Neural cell (in vitro differentiated cells): ENCODE data around the gene GLYATL3. TPM values are rescaled to one million over a fixed set of nuclear protein-coding genes. Genes with fewer than 3 reads are reported as not detected.

Experiments
- H2AFZ ChIP-seq: fragments of 200-600, 300-800 bp; sonication (generic), shearing (Covaris generic); 2 replicates; pipeline ENCODE4 v1.6.0; 2014; ENCODE audit warnings: low read depth, mild to moderate bottlenecking, antibody characterized with exemption, low read length, moderate library complexity
- H3F3A ChIP-seq: fragments of 200-600 bp; shearing (Covaris generic); 2 replicates; pipeline ENCODE4 v1.6.1; 2016; ENCODE audit warnings: mild to moderate bottlenecking, moderate library complexity, mixed read lengths, antibody characterized with exemption, low read length; ENCODE audit not compliant: insufficient read depth, poor library complexity, severe bottlenecking
- H3K27ac ChIP-seq: fragments of 200-600, 300-800 bp; sonication (generic), shearing (Covaris generic); 2 replicates; pipeline ENCODE4 v1.5.1; 2014; ENCODE audit warnings: mild to moderate bottlenecking, low read length, moderate library complexity
- H3K27me3 ChIP-seq: fragments of 300-800, 200-600 bp; sonication (generic), shearing (Covaris generic); 2 replicates; pipeline ENCODE4 v1.6.0; 2014; ENCODE audit warnings: mild to moderate bottlenecking, low read depth, low read length, moderate library complexity; ENCODE audit not compliant: insufficient read depth
- H3K36me3 ChIP-seq: fragments of 300-800, 200-600 bp; sonication (generic), shearing (Covaris generic); 2 replicates; pipeline ENCODE4 v1.5.1; 2014; ENCODE audit warnings: mild to moderate bottlenecking, antibody characterized with exemption, low read length, moderate library complexity; ENCODE audit not compliant: insufficient read depth
- H3K4me2 ChIP-seq: fragments of 300-800, 200-600 bp; sonication (generic), shearing (Covaris generic); 2 replicates; pipeline ENCODE4 v1.6.0; 2014; ENCODE audit warnings: mild to moderate bottlenecking, low read length
- H3K4me3 ChIP-seq: fragments of 300-800, 200-600 bp; sonication (generic), shearing (Covaris generic); 2 replicates; pipeline ENCODE4 v1.5.1; 2014; ENCODE audit warnings: mild to moderate bottlenecking, low read length, moderate library complexity
- H3K79me2 ChIP-seq: fragments of 200-600 bp; shearing (Covaris generic); replicated peaks from 2 replicates; pipeline ENCODE4 v1.6.0; 2014; ENCODE audit warnings: mild to moderate bottlenecking, low read length, moderate library complexity; ENCODE audit not compliant: insufficient read depth
- H3K9ac ChIP-seq: fragments of 300-800, 200-600 bp; sonication (generic), shearing (Covaris generic); 2 replicates; pipeline ENCODE4 v1.6.1; 2016; ENCODE audit warnings: mild to moderate bottlenecking, low read length, mixed read lengths
- H3K9me2 ChIP-seq: fragments of 200-600 bp; shearing (Covaris generic); 2 replicates; pipeline ENCODE4 v1.6.1; 2016; ENCODE audit warnings: mild to moderate bottlenecking, low read length, mixed read lengths; ENCODE audit not compliant: insufficient read depth
- H3K9me3 ChIP-seq: fragments of 200-600, 300-800 bp; sonication (generic), shearing (Covaris generic); 2 replicates; pipeline ENCODE4 v1.6.1; 2016; ENCODE audit warnings: mild to moderate bottlenecking, mixed run types, low read length, moderate library complexity, mixed read lengths
- H4K20me1 ChIP-seq: fragments of 200-600 bp; shearing (Covaris generic); 2 replicates; pipeline ENCODE4 v1.6.1; 2016; ENCODE audit warnings: mild to moderate bottlenecking, mixed run types; ENCODE audit not compliant: insufficient read depth
- CTCF ChIP-seq: fragments of 450-650 bp; IDR thresholded peaks from 2 replicates; pipeline ENCODE4 v1.5.1; 2014; ENCODE audit warnings: antibody characterized with exemption, mild to moderate bottlenecking, moderate library complexity; ENCODE audit not compliant: poor library complexity, severe bottlenecking
- EP300 ChIP-seq: fragments of 450-650 bp; conservative IDR thresholded peaks from 2 replicates; pipeline ENCODE4 v1.6.1; 2014; ENCODE audit warnings: antibody characterized with exemption, mild to moderate bottlenecking, moderate library complexity; ENCODE audit not compliant: poor library complexity, severe bottlenecking
- EZH2 ChIP-seq: fragments of 200-600, 300-800 bp; shearing (Covaris generic), sonication (generic); IDR thresholded peaks from 2 replicates; pipeline ENCODE4 v1.6.1; 2014; ENCODE audit warnings: antibody characterized with exemption, low read length, borderline replicate concordance, mild to moderate bottlenecking; ENCODE audit not compliant: insufficient read depth, poor library complexity, severe bottlenecking
- MXI1 ChIP-seq: fragments of 450-650 bp; conservative IDR thresholded peaks from 2 replicates; pipeline ENCODE4 v1.6.1; 2014; ENCODE audit warnings: antibody characterized with exemption, mild to moderate bottlenecking; ENCODE audit not compliant: poor library complexity, severe bottlenecking
- POLR2AphosphoS5 ChIP-seq: IDR thresholded peaks from 2 replicates; pipeline ENCODE4 v1.6.1; 2012
- RAD21 ChIP-seq: fragments of 450-650 bp; conservative IDR thresholded peaks from 2 replicates; pipeline ENCODE4 v1.6.1; 2014; ENCODE audit warnings: antibody characterized with exemption, mild to moderate bottlenecking, moderate library complexity
- SMC3 ChIP-seq: fragments of 450-650 bp; conservative IDR thresholded peaks from 2 replicates; pipeline ENCODE4 v1.6.1; 2014; ENCODE audit warnings: antibody characterized with exemption, mild to moderate bottlenecking, moderate library complexity; ENCODE audit not compliant: poor library complexity
- TAF1 ChIP-seq: IDR thresholded peaks from 2 replicates; pipeline ENCODE4 v1.6.1; 2012; ENCODE audit warnings: low read depth
- polyA plus RNA-seq: library from polyadenylated mRNA; depleted of rRNA; stranded (reverse); fragments of >200 nt; gene quantifications from 2 replicates; pipeline ENCODE4 v1.2.3, GENCODE V29; 2014
- TF ChIP-seq, protein P1 (sequence below): IDR thresholded peaks from 2 replicates; pipeline ENCODE4 v1.6.1; 2012; ENCODE audit warnings: borderline replicate concordance

GLYATL3 gene
- polyA plus RNA-seq, 1 donor from 2014 or later = not detected

DNA sequence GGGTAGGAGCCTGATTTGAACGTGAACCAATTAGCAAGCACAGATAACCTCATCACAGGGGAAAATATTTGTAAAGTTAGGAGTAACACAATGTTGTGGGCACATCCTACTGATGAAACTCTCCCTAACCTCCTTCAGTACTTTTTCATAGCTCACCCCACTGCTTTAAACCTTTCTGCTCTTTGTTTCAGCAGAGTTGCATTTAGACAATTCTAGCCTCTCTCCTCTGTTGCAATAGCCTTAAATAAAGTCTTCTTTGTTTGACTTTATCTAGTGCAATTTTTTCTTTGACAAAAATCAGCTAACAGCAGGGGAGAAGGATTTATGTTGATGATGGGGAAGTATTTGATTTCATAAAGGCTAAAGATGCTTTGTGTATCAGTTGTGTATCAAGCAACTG, 64.8 kb downstream of the GLYATL3 start:
- Histone ChIP-seq H3K9me3 (no peaks in the 10 kb centered on the region), H3K4me2 (no peak overlapping the region), H3K79me2 (no peaks in the 10 kb centered on the region), H2AFZ (no peak overlapping the region), H3K9ac (no peak overlapping the region), H3K27me3 (no peaks in the 10 kb centered on the region), H3K27ac (no peak overlapping the region), H3F3A (no peaks in the 10 kb centered on the region), H4K20me1 (no peaks in the 10 kb centered on the region), H3K9me2 (no peaks in the 10 kb centered on the region), H3K36me3 (no peaks in the 10 kb centered on the region), H3K4me3 (no peak overlapping the region)
- TF ChIP-seq TAF1 (no peak), EZH2 (no peak), CTCF (no peak), EP300 (no peak), POLR2AphosphoS5 (no peak), MXI1 (no peak), RAD21 (no peak), SMC3 (no peak)
- TF ChIP-seq, protein P1, sequence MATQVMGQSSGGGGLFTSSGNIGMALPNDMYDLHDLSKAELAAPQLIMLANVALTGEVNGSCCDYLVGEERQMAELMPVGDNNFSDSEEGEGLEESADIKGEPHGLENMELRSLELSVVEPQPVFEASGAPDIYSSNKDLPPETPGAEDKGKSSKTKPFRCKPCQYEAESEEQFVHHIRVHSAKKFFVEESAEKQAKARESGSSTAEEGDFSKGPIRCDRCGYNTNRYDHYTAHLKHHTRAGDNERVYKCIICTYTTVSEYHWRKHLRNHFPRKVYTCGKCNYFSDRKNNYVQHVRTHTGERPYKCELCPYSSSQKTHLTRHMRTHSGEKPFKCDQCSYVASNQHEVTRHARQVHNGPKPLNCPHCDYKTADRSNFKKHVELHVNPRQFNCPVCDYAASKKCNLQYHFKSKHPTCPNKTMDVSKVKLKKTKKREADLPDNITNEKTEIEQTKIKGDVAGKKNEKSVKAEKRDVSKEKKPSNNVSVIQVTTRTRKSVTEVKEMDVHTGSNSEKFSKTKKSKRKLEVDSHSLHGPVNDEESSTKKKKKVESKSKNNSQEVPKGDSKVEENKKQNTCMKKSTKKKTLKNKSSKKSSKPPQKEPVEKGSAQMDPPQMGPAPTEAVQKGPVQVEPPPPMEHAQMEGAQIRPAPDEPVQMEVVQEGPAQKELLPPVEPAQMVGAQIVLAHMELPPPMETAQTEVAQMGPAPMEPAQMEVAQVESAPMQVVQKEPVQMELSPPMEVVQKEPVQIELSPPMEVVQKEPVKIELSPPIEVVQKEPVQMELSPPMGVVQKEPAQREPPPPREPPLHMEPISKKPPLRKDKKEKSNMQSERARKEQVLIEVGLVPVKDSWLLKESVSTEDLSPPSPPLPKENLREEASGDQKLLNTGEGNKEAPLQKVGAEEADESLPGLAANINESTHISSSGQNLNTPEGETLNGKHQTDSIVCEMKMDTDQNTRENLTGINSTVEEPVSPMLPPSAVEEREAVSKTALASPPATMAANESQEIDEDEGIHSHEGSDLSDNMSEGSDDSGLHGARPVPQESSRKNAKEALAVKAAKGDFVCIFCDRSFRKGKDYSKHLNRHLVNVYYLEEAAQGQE = no peak

- H3K27ac ChIP-seq = no peak overlapping the region
- H3K9me3 ChIP-seq = no peaks in the 10 kb centered on the region
- H3K4me3 ChIP-seq = no peak overlapping the region
- H3K79me2 ChIP-seq = no peaks in the 10 kb centered on the region
- no peaks in the 10 kb centered on the region for H3K27me3 ChIP-seq
- H3F3A ChIP-seq = no peaks in the 10 kb centered on the region
- H3K36me3 ChIP-seq = no peaks in the 10 kb centered on the region
- H2AFZ ChIP-seq = no peak overlapping the region
- TF ChIP-seq, protein P1 = no peak
- TF ChIP-seq EP300 (no peak), POLR2AphosphoS5 (no peak), TAF1 (no peak), SMC3 (no peak), MXI1 (no peak), RAD21 (no peak), EZH2 (no peak), CTCF (no peak)
- H3K9me2 ChIP-seq = no peaks in the 10 kb centered on the region
- H4K20me1 ChIP-seq = no peaks in the 10 kb centered on the region
- H3K9ac ChIP-seq = no peak overlapping the region
- no peak overlapping the region for H3K4me2 ChIP-seq
Measured at GRCh38 chr6:49565261-49565660, 65.5 kb downstream of the GLYATL3 start.
